Neural crest cell (in vitro differentiated cells): Measurements from ENCODE around the gene COA5. TPM values are rescaled to one million over a fixed set of nuclear protein-coding genes. Genes with fewer than 3 reads are reported as not detected.
A peak's percentile ranks its signal among the peaks of the same experiment; 100 is the strongest.

Experiments
- DNase-seq: peaks from one replicate; pipeline ENCODE4 v3.0.0; 2021; ENCODE audit warnings: low read depth, mixed read lengths, low spot score
- H3K27ac Mint-ChIP-seq: one replicate; pipeline ENCODE4 v1.8.0; 2021; ENCODE audit warnings: mild to moderate bottlenecking, mixed read lengths; ENCODE audit not compliant: unreplicated experiment
- H3K27me3 Mint-ChIP-seq: 2 replicates; pipeline ENCODE4 v1.8.0; 2021; ENCODE audit warnings: low read depth, mild to moderate bottlenecking, mixed read lengths
- H3K36me3 Mint-ChIP-seq: 2 replicates; pipeline ENCODE4 v1.8.0; 2021; ENCODE audit warnings: low read depth, mild to moderate bottlenecking, mixed read lengths
- H3K4me1 Mint-ChIP-seq: 2 replicates; pipeline ENCODE4 v1.8.0; 2021; ENCODE audit warnings: mixed read lengths
- H3K4me3 Mint-ChIP-seq: one replicate; pipeline ENCODE4 v1.8.0; 2021; ENCODE audit warnings: mild to moderate bottlenecking, mixed read lengths
- H3K9me3 Mint-ChIP-seq: 2 replicates; pipeline ENCODE4 v1.8.0; 2021; ENCODE audit warnings: mixed read lengths
- total RNA-seq: library from RNA; stranded (reverse); gene quantifications from 2 replicates; pipeline ENCODE4 v1.2.1, GENCODE V29; 2021
- TF ChIP-seq, protein P1 (sequence below): fragments of 200-600 bp; sonication (generic); conservative IDR thresholded peaks from 2 replicates; pipeline ENCODE4 v1.5.0; 2021; ENCODE audit warnings: antibody characterized with exemption, mild to moderate bottlenecking

The COA5 gene
- total RNA-seq, 1 donor from 2014 or later: 33.7 TPM

DNA sequence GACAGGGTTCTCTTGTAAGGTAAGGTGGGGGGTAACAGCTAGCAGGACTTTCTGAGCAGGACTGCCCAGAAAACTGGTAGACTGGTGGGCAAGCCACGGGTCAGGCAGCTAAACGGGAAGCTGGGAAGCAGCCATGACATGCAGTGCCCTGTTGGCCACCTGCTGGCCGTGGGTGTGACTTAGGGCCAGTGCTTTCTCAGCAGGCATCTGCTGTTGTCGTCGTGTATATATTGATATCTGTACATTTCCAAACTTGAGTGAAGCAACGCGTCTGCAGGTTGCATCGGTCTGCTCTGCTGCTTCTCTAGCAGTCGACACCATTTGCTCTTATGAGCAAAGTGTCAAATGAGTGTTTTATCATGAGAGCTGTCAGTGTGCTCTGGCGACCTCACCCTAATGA is 31.0 kb downstream of the COA5 start:
- H3K27ac Mint-ChIP-seq: no peak overlapping the region
- no peaks in the 10 kb centered on the region for H3K27me3 Mint-ChIP-seq
- H3K9me3 Mint-ChIP-seq: no peaks in the 10 kb centered on the region
- no peaks in the 10 kb centered on the region for H3K36me3 Mint-ChIP-seq
- DNase-seq: no peak
- TF ChIP-seq, protein P1, sequence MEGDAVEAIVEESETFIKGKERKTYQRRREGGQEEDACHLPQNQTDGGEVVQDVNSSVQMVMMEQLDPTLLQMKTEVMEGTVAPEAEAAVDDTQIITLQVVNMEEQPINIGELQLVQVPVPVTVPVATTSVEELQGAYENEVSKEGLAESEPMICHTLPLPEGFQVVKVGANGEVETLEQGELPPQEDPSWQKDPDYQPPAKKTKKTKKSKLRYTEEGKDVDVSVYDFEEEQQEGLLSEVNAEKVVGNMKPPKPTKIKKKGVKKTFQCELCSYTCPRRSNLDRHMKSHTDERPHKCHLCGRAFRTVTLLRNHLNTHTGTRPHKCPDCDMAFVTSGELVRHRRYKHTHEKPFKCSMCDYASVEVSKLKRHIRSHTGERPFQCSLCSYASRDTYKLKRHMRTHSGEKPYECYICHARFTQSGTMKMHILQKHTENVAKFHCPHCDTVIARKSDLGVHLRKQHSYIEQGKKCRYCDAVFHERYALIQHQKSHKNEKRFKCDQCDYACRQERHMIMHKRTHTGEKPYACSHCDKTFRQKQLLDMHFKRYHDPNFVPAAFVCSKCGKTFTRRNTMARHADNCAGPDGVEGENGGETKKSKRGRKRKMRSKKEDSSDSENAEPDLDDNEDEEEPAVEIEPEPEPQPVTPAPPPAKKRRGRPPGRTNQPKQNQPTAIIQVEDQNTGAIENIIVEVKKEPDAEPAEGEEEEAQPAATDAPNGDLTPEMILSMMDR: peak; percentile 31
- no peak overlapping the region for H3K4me3 Mint-ChIP-seq
- no peaks in the 10 kb centered on the region for H3K4me1 Mint-ChIP-seq

DNA sequence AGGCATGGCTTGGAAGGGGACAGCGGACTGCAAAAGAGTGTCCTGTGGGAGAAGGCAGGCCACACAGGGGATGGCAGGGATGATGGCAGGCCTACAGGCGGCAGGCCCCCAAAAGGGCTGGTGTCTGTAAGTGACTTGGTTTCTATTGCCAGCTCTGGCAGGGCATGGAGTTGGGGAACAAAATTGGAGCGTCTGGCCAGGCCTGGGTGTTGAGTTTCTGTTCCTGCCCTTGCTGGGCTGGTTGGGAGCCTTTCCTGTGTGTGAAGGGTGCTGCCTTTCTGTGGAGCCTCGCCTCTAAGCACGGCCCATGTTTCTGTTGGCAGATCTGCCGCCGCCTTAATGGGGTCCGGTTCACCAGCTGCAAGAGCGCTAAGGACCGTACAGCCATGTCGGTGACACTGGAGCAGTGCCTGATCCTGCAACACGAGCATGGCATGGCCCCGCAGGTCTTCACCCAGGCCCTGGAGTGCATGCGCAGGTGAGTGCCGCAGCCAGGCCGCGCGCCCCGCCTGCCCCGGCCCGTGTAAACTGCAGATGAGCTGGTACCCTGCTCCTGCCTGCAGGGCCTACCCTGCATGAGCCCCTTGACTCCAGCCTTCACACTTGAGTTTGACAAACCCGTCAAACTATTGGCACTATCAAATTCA is 31.5 kb downstream of the COA5 start:
- TF ChIP-seq, protein P1: no peak
- Mint-ChIP-seq H3K27ac (no peak overlapping the region), H3K36me3 (no peaks in the 10 kb centered on the region), H3K4me3 (no peak overlapping the region), H3K9me3 (no peaks in the 10 kb centered on the region), H3K27me3 (no peaks in the 10 kb centered on the region), H3K4me1 (no peaks in the 10 kb centered on the region)
- no peak for DNase-seq

DNA sequence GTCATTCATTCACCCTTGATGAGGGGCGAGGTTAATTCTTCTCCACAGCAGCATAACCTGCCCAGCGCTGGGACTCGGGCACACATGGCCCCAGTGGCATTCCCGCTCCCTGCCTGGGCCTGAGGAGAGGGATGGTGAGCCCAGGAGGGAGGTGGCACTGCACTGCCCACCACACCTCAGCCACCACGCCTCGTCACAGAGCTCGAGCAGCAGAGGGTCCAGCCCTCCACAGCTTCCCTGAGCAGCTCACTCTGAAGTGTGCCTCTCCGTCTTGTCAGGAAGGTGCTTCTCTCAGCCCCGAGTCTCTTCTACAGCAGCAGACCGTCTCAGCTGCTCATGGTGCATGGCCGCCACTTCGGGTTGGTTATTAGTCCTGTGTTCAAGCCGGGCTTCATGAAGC is 34.9 kb downstream of the COA5 start:
- Mint-ChIP-seq H3K9me3 (no peaks in the 10 kb centered on the region), H3K27me3 (no peaks in the 10 kb centered on the region), H3K27ac (no peak overlapping the region), H3K36me3 (no peaks in the 10 kb centered on the region), H3K4me1 (no peaks in the 10 kb centered on the region), H3K4me3 (no peak overlapping the region)
- TF ChIP-seq, protein P1: no peak
- DNase-seq: no peak

DNA sequence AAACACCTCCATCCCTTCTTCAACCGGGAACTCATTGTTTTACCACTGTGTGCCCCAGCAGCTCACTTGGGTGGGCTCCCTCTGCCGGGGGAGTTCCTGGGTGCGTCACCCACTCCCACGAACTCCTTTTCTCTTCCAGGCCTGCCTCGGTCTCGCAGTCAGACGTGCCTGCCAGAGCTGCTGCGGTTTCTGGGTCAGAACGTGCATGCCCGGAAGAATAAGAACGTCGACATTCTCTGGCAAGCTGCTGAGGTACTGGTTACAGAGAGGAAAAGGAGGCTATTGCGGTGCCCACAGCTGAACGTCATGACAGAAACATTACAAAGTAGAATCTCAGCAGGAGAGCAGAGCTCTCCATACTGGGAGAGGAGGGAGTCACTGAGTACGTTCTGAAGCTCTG is 35.6 kb downstream of the COA5 start:
- Mint-ChIP-seq H3K27ac (no peak overlapping the region), H3K27me3 (no peaks in the 10 kb centered on the region), H3K4me3 (no peak overlapping the region), H3K36me3 (no peaks in the 10 kb centered on the region), H3K9me3 (no peaks in the 10 kb centered on the region), H3K4me1 (no peaks in the 10 kb centered on the region)
- TF ChIP-seq, protein P1: no peak
- no peak for DNase-seq

DNA sequence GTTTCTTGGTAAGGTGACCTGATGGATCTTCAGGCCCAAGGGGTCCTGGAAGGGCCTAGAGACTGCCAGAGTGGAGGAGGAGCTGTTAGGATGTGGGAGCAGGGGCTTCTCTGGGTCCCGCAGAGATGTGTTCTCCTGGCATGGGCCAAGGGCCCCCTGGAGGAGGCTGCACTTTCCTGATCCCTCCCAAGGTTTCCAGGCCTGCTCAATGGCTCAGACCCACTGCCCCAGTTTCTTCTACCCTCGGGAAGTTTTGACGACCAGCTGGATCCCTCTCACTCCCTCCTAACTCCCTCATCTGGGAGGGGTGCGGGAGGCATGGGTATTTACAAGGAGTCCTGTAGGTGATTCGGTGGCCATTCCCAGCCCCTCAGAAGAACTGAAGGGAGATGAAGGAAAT is 36.1 kb downstream of the COA5 start:
- TF ChIP-seq, protein P1: no peak
- no peaks in the 10 kb centered on the region for H3K36me3 Mint-ChIP-seq
- no peaks in the 10 kb centered on the region for H3K4me1 Mint-ChIP-seq
- no peaks in the 10 kb centered on the region for H3K9me3 Mint-ChIP-seq
- no peak overlapping the region for H3K27ac Mint-ChIP-seq
- H3K4me3 Mint-ChIP-seq: no peak overlapping the region
- H3K27me3 Mint-ChIP-seq: no peaks in the 10 kb centered on the region
- no peak for DNase-seq
